ENCODE data around the gene FAM81A.

FAM81A gene

DNA sequence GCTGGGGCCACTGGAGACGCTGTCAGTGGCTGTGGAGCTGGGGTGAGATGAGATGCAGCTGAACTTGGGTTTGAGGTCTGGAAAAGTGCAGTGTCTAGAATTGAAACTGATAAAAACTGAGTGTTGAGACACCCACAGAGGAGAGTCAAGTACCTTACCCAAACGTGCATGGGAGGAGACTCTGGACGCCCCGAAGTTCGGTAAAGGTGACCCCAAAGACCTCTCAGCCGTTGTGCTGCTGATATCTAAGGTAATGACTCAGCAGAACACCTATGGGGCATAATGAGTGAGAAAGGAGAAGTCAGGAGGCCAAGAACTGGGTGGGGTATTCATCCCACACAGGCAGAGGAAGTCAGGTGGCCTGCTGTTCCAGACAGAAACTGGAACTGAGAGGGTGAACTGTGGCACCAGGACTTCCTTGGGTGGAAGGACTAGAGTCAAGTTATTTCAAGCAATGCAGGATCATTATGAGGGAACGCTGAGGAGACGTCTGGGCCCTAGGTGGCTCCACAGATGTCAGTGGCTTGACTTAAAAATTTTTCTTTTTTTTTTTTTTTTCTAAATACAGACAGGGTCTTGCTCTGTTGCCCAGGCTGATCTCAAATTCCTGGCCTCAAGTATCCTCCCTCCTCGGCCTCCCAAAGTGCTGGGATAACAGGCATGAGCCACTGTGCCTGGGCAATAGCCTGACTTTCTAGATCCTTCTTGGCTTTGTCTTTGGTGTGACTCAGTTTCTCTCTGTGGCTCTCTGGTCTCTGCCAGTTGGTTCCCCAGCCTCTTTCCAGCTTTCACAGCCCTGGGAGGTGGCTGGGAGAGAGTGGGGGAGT lies 105.9 kb downstream of the FAM81A start:
- no peak for FAIRE-seq

DNA sequence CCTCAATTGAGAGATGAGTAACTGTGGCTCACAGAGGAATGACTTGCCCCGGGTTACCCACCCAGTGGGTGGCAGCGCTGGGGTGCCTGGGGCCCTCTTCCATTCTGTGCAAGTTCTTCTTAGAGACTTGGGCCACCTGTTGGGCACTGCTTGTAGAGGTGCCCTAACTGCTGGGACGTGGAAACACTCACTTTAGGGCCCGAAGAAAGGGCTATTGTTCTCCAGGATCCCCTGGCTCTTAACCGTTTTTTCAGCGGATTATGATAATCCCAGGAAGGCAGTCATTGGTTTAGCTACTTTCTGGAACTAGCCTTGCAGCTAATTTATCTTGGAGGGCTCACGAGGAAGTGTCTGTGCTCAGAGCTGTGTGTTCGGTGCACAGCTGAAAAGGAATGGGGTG lies 107.6 kb downstream of the FAM81A start:
- FAIRE-seq, result no peak

DNA sequence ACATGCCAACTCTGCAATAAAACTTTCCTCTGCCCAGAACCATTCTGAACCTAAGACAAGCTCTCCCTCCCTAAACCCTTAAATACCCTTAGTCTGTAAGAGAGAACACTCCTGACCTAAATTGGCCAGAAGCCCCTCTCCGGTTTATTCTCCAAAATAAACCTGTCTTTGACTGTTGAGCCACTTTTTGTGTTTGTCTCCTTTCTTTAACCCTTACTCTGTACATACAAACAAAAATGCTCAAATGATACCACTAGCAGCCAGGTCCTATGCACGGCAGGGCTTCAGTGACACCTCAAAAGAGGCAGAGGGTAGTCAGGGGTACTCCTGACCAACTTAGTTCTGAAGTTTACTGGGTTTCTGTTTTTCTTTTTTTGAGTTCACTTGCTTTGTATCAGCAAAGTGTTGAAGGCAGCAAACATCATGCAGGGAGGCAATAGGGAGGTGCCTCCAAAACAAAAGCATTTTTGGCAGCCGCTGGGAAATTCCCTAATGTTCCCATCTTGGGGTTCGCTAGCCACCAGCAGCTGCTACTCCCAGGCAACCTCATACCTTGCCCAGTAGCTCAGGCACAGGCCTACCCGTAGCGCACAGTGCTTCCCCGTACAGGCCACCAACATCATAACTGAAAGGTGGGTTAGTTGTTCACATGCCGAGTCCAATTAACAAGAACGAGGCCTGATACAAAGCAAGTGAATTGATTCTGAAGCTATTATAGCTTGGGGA lies 110.7 kb downstream of the FAM81A start:
- FAIRE-seq, result no peak

DNA sequence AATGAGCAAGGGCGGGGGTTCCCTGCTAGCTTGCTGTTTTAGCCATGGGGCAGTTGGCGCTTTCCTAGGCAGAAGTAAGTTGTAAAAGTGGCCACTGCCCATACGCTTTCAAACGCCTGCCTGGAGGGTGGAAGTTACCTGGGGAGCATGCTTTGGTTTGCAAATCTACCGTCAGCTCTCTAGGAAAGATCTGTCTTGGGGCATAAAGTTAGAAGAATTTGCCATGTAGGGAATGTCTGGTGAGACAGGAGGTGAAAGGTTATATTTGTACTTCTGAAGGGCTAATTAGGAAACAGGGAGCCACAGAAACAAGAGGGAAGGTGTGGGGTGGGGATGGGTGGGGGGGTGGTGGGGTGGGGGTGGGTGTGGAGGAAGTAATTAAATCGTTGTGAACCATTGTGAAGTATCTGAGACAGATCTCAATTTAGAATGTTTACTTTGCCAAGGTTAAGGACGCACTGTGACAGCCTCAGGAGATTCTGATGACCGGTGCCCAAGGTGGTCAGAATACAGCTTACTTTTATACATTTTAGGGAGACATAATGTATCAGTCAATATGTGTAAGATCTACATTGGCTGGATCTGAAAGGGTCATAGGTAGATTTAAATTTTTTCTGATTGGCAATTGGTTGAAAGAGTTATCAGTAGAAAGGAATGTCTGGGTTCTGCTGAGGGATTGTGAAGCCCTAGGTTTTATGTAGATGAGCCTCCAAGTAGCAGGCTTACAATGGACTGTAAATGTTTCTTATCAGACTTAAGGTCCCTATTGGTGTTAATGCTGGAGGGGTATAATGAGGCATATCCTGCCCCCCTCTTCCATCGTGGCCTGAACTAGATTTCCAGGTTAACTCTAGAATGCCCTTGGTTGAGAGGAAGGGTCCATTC lies 111.6 kb downstream of the FAM81A start:
- no peak for FAIRE-seq

DNA sequence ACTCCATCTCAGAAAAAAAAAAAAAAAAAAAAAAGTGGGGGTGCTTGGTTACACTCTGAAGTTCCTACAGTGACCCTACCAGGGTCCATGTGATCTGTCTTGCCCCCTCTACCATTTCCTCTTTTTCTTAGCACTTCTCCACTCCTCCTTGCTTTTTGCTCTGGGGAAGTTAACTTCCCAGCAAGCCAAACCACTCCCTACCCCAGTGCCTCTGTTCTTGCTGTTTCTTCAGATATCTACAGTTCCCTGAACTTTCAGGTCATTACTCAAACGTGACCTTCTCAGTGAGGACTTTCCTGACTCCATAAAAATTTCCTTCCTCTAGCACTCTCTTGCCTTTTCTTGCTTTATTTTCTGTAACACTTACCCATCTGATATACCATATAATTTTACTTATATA lies 112.5 kb downstream of the FAM81A start:
- FAIRE-seq, result no peak

DNA sequence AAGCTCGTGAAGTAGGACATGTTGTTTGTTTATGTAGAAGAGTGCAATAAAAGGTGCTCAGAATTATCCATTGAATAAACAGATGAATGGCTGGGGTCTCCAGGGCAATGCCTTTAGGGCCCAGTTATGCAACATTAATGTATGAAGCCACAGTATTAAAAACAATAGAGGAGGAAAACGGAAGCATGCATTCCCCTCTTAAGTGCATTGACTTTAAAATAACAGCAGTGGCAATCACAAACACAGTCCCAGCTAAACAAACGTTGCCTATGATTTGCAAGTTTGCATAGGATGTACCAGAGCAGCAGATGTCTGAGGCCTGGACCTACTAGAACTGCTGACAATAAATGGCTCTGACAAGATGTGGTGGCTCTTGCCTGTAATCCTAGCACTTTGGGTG lies 113.0 kb downstream of the FAM81A start:
- no peak for FAIRE-seq

DNA sequence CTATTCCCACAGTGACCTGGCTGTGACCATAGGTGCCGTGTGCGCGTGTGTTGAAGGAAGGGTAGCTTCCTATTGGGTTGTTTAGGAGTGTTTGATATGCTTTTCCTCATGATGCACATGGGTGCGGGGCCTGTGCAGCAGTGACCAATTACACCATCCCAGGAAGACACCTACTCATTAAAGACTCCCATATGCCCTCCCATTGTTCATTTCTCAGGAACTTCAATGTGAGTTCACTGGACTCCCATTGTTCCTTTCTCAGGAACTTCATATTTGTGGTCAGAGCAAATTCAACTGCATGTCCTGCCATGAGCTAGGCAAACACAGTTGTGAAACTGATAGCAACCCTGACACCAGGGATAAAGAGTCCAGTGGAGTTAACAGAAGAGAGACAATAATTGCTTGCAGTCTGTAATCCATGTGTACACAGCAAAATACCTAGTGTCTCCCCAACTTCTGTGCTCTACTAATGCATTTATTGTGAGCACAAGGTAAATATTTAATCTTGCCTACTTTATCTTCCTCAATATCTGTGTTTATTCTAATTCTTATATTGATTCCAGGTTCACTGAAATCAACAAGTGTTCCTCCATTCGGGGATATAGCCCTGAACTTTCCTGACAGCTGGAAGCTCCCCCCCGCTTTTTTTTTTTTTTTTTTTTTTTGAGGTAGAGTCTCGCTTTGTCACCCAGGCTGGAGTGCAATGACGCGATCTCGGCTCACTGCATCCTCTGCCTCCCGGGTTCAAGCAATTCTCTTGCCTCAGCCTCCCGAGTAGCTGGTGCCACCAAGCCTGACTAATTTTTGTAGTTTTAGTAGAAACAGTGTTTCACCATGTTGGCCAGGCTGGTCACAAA lies 116.1 kb downstream of the FAM81A start:
- no peak for FAIRE-seq

DNA sequence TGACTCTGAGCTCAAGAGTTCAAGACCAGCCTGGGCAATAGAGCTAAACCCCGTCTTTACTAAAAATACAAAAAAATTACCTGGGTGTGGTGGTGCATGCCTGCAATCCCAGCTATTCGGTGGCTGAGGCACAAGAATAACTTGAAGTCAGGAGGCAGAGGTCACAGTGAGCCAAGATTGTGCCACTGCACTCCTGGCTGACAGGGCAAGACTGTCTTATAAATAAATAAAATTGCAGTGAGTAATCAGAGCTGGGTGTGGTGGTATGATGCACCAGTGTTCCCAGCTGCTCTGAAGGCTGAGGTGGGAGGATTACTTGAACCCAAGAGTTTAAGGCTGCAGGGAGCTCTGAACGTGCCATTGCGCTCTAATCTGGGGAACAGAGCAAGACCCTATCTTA lies 117.7 kb downstream of the FAM81A start:
- FAIRE-seq, result no peak

DNA sequence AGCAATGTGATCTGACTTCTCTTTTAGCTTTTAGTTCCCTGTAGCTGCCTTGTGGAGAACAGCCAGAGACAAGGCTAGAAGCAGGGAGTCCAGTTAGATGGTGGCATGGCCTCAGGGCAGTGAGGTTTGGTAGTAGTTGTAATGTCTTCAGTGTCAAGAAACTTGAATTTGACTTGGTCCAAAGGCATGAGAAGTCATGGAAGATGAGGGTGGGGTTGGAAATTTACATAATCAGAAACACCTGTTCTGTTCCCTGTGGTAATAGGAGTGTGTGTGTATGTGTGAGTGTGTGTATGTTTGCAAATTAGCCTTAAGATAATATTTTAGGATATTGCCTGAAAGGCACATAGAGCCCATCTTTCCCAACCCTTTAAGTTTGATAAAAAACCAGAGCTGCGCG lies 118.4 kb downstream of the FAM81A start:
- FAIRE-seq, result no peak

DNA sequence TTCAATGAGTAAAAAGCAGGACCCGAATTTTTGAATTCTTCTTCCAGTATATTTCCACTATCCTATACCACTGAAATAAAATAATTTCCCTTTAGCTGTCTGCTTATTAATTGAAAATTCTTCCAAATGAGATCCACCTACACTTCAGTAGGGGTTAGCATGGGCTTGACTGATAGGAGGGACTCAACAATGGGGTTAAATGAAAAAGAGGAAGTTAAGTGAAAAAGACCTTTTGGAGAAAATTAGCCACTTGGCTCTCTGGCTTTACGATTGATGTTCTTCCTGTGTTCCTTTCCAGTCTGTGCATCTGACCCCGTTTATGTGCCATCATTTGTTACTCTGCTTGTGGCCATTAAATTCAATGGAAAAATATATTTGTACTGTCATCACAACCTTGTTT lies 119.6 kb downstream of the FAM81A start:
- FAIRE-seq, result no peak

DNA sequence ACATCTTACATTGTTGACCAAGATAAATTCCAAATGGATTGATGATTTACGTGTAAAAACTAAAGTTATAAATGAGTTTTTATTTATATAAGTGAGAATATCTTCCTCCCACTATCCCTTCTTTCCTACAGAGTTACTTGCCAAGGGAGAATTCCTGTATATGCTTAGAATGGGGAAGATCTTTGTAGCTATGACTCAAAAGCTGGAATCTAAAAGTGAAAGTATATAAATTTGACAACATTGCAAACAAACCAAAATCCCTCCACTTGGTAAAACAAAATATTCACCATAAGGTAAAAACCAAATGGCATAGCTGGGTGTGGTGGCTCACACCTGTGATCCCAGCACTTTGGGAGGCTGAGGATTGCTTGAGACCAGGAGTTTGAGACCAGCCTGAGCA lies 120.9 kb downstream of the FAM81A start:
- FAIRE-seq, result no peak

DNA sequence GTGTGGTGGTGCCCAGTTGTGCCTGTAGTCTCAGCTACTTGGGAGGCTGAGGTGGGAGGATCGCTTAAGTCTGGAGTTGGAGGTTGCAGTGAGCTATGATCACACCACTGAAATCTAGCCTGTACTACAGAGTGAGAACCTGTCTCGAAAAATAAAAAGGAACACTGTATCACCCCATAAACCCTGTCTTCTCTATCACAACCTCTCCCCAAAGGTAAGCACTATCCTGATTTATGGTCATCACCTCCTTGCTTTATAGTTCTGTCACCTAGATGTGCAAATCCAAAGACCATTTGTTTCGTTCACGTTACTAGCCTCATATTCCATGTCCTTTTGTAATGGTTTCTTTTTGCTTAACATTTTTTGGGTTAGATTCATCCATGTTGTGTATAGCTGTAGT lies 123.6 kb downstream of the FAM81A start:
- FAIRE-seq, result no peak

DNA sequence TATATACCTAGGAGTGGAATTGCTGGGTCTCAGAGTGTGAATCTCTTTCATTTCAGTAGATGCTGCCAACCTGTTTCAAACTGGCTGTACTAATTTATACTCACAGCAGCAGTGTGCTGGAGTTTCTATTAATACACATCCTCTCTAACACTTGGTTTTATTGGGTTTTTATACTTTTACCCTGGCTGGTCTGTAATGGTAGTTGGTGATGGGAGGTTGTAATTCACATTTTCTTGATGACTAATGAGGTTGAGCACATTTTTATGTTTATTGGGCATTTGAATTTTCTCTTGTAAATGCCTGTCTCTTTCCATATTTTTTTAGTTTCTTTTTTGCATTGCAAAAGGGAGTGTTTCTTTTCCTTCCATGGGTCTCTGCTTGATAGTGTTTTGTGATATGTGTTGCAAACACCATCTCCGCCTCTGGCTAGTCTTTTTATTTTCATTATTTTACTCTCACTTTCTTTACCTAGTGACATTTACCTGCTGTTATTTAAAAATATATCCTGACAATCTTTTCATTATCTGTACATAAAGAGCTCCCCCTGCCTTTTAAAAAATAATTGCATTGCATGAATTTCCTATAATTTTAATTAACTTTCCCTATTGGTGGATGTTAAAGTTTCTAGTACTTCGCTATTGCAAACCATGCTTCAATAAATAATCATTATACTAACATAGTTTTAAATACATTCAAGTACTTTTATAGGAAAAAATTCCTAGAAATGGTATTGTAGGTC lies 124.6 kb downstream of the FAM81A start:
- FAIRE-seq, result no peak

DNA sequence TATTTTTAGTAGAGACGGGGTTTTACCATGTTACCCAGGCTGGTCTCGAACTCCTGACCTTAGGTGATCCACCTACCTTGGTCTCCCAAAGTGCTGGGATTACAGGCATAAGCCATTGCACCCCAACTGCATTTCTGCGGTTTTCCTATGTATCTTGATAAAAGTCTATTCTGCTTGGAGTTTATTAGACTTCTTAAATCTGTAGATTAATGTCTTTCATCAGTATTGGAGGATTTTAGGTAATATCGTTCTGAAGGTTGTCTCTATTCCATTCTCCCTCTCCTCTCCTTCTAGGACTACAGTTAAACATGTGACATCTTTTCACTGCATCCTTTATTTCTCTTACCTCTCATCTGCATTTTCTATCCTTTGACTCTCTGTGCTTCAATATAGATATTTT lies 127.3 kb downstream of the FAM81A start:
- FAIRE-seq, result no peak

DNA sequence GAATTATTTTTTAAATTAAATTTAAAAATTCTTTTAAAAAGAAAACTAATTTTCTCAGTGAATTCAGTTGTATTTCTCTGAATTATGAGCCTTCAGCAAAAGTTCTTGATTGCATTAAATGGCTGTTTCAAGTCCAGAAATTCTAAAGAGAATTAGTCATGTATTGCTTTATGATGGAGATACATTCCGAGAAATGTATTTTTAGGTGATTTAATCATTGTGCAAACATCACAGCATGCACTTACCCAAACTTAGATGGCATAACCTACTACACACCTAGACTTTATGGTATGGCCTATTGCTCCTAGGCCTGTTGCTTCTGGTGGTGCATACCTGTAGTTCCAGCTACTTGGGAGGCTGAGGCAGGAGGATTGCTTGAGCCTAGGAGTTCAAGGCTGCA lies 129.3 kb downstream of the FAM81A start:
- no peak for FAIRE-seq

DNA sequence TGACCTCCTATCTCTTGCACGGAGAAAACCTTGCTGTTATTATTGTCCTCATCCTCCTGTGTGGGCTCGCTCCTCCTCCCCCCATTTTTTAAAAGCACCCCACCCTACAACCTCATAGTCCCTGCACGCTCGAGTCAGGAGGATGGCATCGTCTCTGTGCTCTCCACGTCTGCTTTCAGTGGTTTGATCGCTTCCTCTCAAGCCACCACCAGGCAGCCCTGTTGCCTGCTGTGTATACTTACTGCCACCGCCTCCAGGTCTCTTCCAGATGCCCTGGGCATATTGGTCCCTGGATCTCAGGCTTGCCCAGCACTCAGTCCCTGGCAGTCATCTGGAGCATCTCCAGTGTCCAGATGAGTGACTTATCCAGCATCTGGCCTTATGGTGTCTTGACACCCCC lies 131.5 kb downstream of the FAM81A start:
- no peak for FAIRE-seq

DNA sequence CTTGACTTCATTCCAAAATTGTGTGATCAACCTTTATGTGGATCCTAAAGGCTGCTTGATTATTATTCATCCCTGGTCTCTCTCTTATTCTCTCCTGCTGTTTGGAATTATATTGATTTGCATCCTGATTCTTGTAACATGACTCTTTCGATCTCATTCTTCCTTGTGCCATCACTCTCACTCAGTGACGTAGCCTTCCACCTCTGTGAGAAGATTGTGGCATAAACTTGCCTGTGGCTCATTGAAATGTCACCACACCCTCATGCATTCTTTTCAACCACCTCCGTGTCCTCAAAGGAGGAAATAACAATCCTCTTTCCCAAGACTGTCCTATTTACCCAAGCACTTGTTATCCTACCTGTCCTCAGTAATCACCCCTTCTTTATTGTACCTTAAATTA lies 132.3 kb downstream of the FAM81A start:
- FAIRE-seq, result no peak

DNA sequence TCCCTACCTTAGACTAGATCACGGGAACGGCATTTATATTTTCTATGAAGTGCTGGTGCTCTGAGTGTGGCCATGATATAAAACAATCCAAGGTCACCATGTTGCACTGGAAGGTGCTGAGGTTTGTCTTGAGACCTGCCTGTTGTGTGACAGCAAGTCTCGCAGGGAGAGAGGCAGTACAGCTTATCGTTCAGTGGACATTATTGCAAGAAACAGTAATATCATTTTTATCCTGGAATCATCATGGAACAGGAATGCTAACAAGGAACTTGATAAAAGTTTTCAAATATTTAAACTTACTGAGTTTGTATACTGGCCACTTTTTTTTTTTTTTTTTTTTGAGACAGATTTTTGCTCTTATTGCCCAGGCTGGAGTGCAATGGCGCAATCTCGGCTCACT lies 133.6 kb downstream of the FAM81A start:
- FAIRE-seq, result no peak

Measured in TTC549 (cell line).